HCT116 (cell line): Measurements from ENCODE around the gene SPATA3. TPM values are rescaled to one million over a fixed set of nuclear protein-coding genes. Genes with fewer than 3 reads are reported as not detected.

Experiments used
- ATAC-seq: fragments of 200-7000 bp; cut with Tn5 transposase; 2 replicates; pipeline ENCODE4 v1.9.1; 2020; ENCODE audit warnings: mild to moderate bottlenecking, moderate library complexity
- BruUV-seq: library from RNA; stranded (reverse); fragments of 400-500 nt; replicated peaks from 2 replicates; lab custom pipeline; 2021; lab: Mats Ljungman, UMichigan
- CTCF ChIA-PET: fragments of 300-600 bp; sonication (Branson Sonifier 250); formaldehyde crosslinking; loops from one replicate; lab custom pipeline; 2021; ENCODE audit warnings: antibody characterized with exemption; lab: Charles Lee
- POLR2A ChIA-PET: fragments of 300-600, 350-600 bp; sonication (Branson Sonifier 250); formaldehyde crosslinking; loops from one replicate; lab custom pipeline; 2021; ENCODE audit warnings: antibody characterized with exemption; lab: Charles Lee
- RAD21 ChIA-PET, 2 experiments: fragments of 300-600 bp; sonication (Branson Sonifier 250); formaldehyde crosslinking; loops; one replicate each; lab custom pipeline; 2023; ENCODE audit warnings: low total read pairs in 2 of 2; ENCODE audit not compliant: uncharacterized antibody in 2 of 2, unreplicated experiment in 2 of 2, low non-redundant PET in 1 of 2; lab: Charles Lee
- DNase-seq: peaks from one replicate; pipeline ENCODE4 v3.0.0-alpha.2; 2010; ENCODE audit warnings: low read depth, low spot score
- H2AFZ ChIP-seq: fragments of 200-600 bp; shearing (Covaris generic), sonication (generic); 2 replicates; pipeline ENCODE4 v1.6.1; 2017; ENCODE audit warnings: low read depth, mixed run types, mixed read lengths, antibody characterized with exemption, low read length; ENCODE audit not compliant: poor library complexity, severe bottlenecking
- H3K27ac ChIP-seq: 2 replicates; pipeline ENCODE4 v1.5.1; 2012; ENCODE audit warnings: low read depth, low read length
- H3K27me3 ChIP-seq: fragments of 200-600 bp; sonication (generic); 2 replicates; pipeline ENCODE4 v1.6.1; 2016; ENCODE audit warnings: mixed run types, low read length, mixed read lengths; ENCODE audit not compliant: insufficient read depth
- H3K36me3 ChIP-seq, 2 experiments: fragments of 200-500 bp in 1 of 2; fragments of 200-600 bp in 1 of 2; sonication (Bioruptor generic) in 1 of 2; sonication (generic) in 1 of 2; 2 replicates each; pipeline versions ENCODE4 v1.5.1 to v1.6.1; 2014 to 2016; ENCODE audit warnings: low read length in 2 of 2, inconsistent platforms in 1 of 2, mixed read lengths in 1 of 2, mixed run types in 1 of 2; ENCODE audit not compliant: insufficient read depth in 2 of 2, control insufficient read depth in 1 of 2
- H3K4me1 ChIP-seq, 2 experiments: fragments of 200-600 bp in 1 of 2; sonication (generic) in 1 of 2; 2 replicates each; pipeline versions ENCODE4 v1.5.1 to v1.6.1; 2012 to 2017; ENCODE audit warnings: low read length in 2 of 2, inconsistent platforms in 1 of 2, mild to moderate bottlenecking in 1 of 2, mixed read lengths in 1 of 2, mixed run types in 1 of 2, moderate library complexity in 1 of 2; ENCODE audit not compliant: insufficient read depth in 2 of 2, control insufficient read depth in 1 of 2
- H3K4me2 ChIP-seq: fragments of 200-600 bp; sonication (generic); 2 replicates; pipeline ENCODE4 v1.6.1; 2017; ENCODE audit warnings: mixed run types, low read length, mixed read lengths
- H3K4me3 ChIP-seq, 2 experiments: fragments of 200-600 bp in 1 of 2; sonication (generic) in 1 of 2; replicated peaks in 1 of 2; 2 replicates each; pipeline ENCODE4 v1.5.1; 2011 to 2016; ENCODE audit warnings: low read length in 2 of 2, control low read depth in 1 of 2, low read depth in 1 of 2, mild to moderate bottlenecking in 1 of 2, mixed read lengths in 1 of 2, mixed run types in 1 of 2
- H3K79me2 ChIP-seq: fragments of 200-600 bp; sonication (generic); 2 replicates; pipeline ENCODE4 v1.6.1; 2017; ENCODE audit warnings: mild to moderate bottlenecking, mixed run types, low read length, moderate library complexity, mixed read lengths; ENCODE audit not compliant: insufficient read depth
- H3K9ac ChIP-seq: fragments of 200-600 bp; sonication (generic); 2 replicates; pipeline ENCODE4 v1.6.1; 2016; ENCODE audit warnings: low read length, mixed read lengths
- H3K9me2 ChIP-seq: fragments of 200-600 bp; sonication (generic), shearing (Covaris generic); 2 replicates; pipeline ENCODE4 v1.6.1; 2017; ENCODE audit warnings: mixed run types, mild to moderate bottlenecking, moderate library complexity; ENCODE audit not compliant: insufficient read depth
- H3K9me3 ChIP-seq, 2 experiments: fragments of 200-500 bp in 1 of 2; fragments of 200-600 bp in 1 of 2; sonication (Bioruptor generic) in 1 of 2; sonication (generic) in 1 of 2; 2 replicates each; pipeline ENCODE4 v1.6.1; 2014 to 2017; ENCODE audit warnings: low read length in 2 of 2, mixed read lengths in 2 of 2, inconsistent platforms in 1 of 2, low read depth in 1 of 2, mild to moderate bottlenecking in 1 of 2, mixed run types in 1 of 2, moderate library complexity in 1 of 2; ENCODE audit not compliant: control insufficient read depth in 1 of 2, insufficient read depth in 1 of 2
- H4K20me1 ChIP-seq: fragments of 200-600 bp; sonication (generic), shearing (Covaris generic); 2 replicates; pipeline ENCODE4 v1.6.1; 2017; ENCODE audit warnings: mixed run types, mild to moderate bottlenecking, moderate library complexity; ENCODE audit not compliant: insufficient read depth
- ATF3 ChIP-seq: IDR thresholded peaks from 2 replicates; pipeline ENCODE4 v1.6.1; 2012
- CBX3 ChIP-seq: IDR thresholded peaks from 2 replicates; pipeline ENCODE4 v1.6.1; 2012; ENCODE audit warnings: low read depth
- CEBPB ChIP-seq: IDR thresholded peaks from 2 replicates; pipeline ENCODE4 v1.6.1; 2012; ENCODE audit warnings: low read depth
- ELF1 ChIP-seq: IDR thresholded peaks from 2 replicates; pipeline ENCODE4 v1.6.1; 2012; ENCODE audit warnings: low read depth, borderline replicate concordance
- EZH2 ChIP-seq: fragments of 200-600 bp; sonication (generic); IDR thresholded peaks from 2 replicates; pipeline ENCODE4 v1.6.1; 2017; ENCODE audit warnings: antibody characterized with exemption, mixed run types
- EZH2phosphoT487 ChIP-seq: fragments of 200-600 bp; IDR thresholded peaks from 2 replicates; pipeline ENCODE4 v1.6.1; 2018; ENCODE audit warnings: antibody characterized with exemption, borderline replicate concordance
- MAX ChIP-seq: IDR thresholded peaks from 2 replicates; pipeline ENCODE4 v1.6.1; 2012
- POLR2AphosphoS5 ChIP-seq: IDR thresholded peaks from 2 replicates; pipeline ENCODE4 v1.6.1; 2011; ENCODE audit warnings: mild to moderate bottlenecking, low read depth, low read length, moderate library complexity
- RAD21 ChIP-seq: IDR thresholded peaks from 2 replicates; pipeline ENCODE4 v1.6.1; 2012; ENCODE audit warnings: low read depth, mild to moderate bottlenecking
- SIN3A ChIP-seq: IDR thresholded peaks from 2 replicates; pipeline ENCODE4 v1.6.1; 2012; ENCODE audit warnings: low read depth
- SP1 ChIP-seq: IDR thresholded peaks from 2 replicates; pipeline ENCODE4 v1.6.1; 2012; ENCODE audit warnings: low read depth
- TCF7L2 ChIP-seq: IDR thresholded peaks from 2 replicates; pipeline ENCODE4 v1.7.0; 2011; ENCODE audit warnings: borderline replicate concordance, inconsistent platforms; ENCODE audit not compliant: insufficient read depth, insufficient read length; ENCODE audit errors: extremely low read depth
- ZBTB33 ChIP-seq: IDR thresholded peaks from 2 replicates; pipeline ENCODE4 v1.6.1; 2011; ENCODE audit warnings: mild to moderate bottlenecking, low read length, moderate library complexity; ENCODE audit not compliant: insufficient replicate concordance; ENCODE audit errors: extremely low read depth
- ZFX ChIP-seq: fragments of 450-650 bp; IDR thresholded peaks from 2 replicates; pipeline ENCODE4 v1.6.1; 2017
- ZNF274 ChIP-seq: fragments of 200-500 bp; sonication (Bioruptor generic); IDR thresholded peaks from 2 replicates; pipeline ENCODE4 v1.6.1; 2014; ENCODE audit warnings: mild to moderate bottlenecking, low read depth, low read length, inconsistent platforms
- intact Hi-C: fragments of 100-400 bp; cut with micrococcal nuclease; formaldehyde crosslinking; loops from 2 replicates; pipeline ENCODE4 v1.10.0; 2022
- total RNA-seq: library from RNA; stranded (reverse); gene quantifications from one replicate; pipeline ENCODE4 v1.2.1, GENCODE V29; 2021; ENCODE audit not compliant: unreplicated experiment
- TF ChIP-seq, protein P1 (sequence below), 3 experiments: fragments of 200-600 bp in 1 of 3; sonication (generic) in 1 of 3; IDR thresholded peaks in 2 of 3; conservative IDR thresholded peaks in 1 of 3; 2 replicates each; pipeline ENCODE4 v1.5.1; 2012 to 2017; ENCODE audit warnings: low read depth in 2 of 3, low read length in 2 of 3, antibody characterized with exemption in 1 of 3, borderline replicate concordance in 1 of 3, control low read depth in 1 of 3, mild to moderate bottlenecking in 1 of 3, mixed read lengths in 1 of 3, mixed run types in 1 of 3, moderate library complexity in 1 of 3; ENCODE audit not compliant: insufficient read depth in 1 of 3

SPATA3 gene
- total RNA-seq, 1 experiment from 2014 or later = not detected

DNA sequence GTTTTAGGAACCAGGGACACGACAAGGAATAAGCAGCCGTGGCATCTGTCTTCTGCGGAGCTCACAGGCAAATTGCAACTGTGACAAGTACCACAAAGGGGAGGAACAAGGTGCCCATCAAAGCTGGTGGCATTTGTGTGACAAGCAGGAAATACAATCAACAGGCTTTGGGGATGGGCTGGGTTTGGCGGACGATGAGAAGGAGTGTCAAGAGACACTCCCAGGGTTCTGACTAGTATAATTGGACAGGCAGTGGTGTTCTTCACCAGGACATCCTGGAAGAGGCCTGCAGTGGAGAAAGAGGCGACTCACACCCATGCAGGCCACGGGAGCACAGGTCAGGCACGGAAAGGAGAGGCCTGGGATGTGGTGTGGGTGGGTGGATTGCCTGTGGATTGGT is 14.2 kb upstream of the SPATA3 start:
- Histone ChIP-seq H2AFZ (no peak overlapping the region), H4K20me1 (no peaks in the 10 kb centered on the region), H3K9me2 (no peaks in the 10 kb centered on the region), H3K4me3 (no peak overlapping the region), H3K9me3 (no peaks in the 10 kb centered on the region), H3K79me2 (no peaks in the 10 kb centered on the region), H3K36me3 (no peaks in the 10 kb centered on the region), H3K4me2 (no peak overlapping the region), H3K4me1 (peaks cover under 1 to 1% of the 10 kb centered on the region in 2 experiments; a peak in 3 of 4 replicates), H3K27ac (no peak overlapping the region), H3K27me3 (no peaks in the 10 kb centered on the region), H3K9ac (no peak overlapping the region)
- intact Hi-C loops = no loop called here
- TF ChIP-seq TCF7L2 (no peak), RAD21 (no peak), EZH2phosphoT487 (no peak), CBX3 (no peak), MAX (no peak), SP1 (no peak), EZH2 (no peak), CEBPB (no peak), SIN3A (no peak), ELF1 (no peak), ZFX (no peak), POLR2AphosphoS5 (no peak), ZBTB33 (no peak), ATF3 (no peak), ZNF274 (no peak)
- TF ChIP-seq, protein P1, sequence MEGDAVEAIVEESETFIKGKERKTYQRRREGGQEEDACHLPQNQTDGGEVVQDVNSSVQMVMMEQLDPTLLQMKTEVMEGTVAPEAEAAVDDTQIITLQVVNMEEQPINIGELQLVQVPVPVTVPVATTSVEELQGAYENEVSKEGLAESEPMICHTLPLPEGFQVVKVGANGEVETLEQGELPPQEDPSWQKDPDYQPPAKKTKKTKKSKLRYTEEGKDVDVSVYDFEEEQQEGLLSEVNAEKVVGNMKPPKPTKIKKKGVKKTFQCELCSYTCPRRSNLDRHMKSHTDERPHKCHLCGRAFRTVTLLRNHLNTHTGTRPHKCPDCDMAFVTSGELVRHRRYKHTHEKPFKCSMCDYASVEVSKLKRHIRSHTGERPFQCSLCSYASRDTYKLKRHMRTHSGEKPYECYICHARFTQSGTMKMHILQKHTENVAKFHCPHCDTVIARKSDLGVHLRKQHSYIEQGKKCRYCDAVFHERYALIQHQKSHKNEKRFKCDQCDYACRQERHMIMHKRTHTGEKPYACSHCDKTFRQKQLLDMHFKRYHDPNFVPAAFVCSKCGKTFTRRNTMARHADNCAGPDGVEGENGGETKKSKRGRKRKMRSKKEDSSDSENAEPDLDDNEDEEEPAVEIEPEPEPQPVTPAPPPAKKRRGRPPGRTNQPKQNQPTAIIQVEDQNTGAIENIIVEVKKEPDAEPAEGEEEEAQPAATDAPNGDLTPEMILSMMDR (IDR thresholded peaks at IDR 0.05 in 2 of 3, conservative IDR thresholded peaks at IDR 0.05 in 1 of 3; ENCODE audit: borderline replicate concordance in 1 of 3, insufficient read depth in 1 of 3, low read depth in 2 of 3, low read length in 2 of 3) = no peak
- POLR2A ChIA-PET = no interaction called here
- ATAC-seq (no peak), DNase-seq (no peak)
- CTCF ChIA-PET = interaction anchor here (1.3 kb wide), 1 partner anchor 157 kb away, joined by 3 read pairs; no protein-coding TSS in a partner anchor
- RAD21 ChIA-PET = no interaction called here
- no TSS peak for BruUV-seq
